NCI-H1417 treated with DMSO at 0.1 percent for 48 hours (cell line): Measurements from ENCODE around the gene RNF151.
A peak's percentile ranks its signal among the peaks of the same experiment; 100 is the strongest.
"Not testable (repeated sequence)": the region's sequence is repeated elsewhere in the genome, so short reads cannot be mapped to it uniquely, and the experiment has no call there.

Source experiments
- DNase-seq: peaks from one replicate; lab custom pipeline; 2025; lab: John Stamatoyannopoulos, UW

RNF151 gene

DNA sequence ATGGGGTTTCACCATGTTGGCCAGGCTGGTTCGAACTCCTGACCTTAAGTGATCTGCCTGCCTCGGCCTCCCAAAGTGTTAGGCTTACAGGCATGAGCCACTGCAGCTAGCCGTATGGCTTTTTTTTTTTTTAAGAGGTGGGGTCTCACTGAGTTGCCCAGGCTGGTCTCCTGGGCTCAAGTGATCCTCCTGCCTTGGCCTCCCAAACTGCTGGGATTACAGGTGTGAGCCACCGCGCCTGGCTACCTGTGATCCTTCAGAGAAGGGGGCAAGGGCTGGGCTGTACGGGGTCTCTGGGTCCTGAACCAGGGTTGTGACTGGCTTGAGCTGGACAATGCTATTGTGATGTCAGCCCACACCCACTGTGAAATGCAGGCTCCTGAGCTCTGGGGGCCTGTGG is at the start of gene RNF151:
RNF151 (plus strand) TSS at position 397 of the 400 bp plus-strand sequence. CDS start 26 bp downstream, outside the sequence.
- no peak for DNase-seq

DNA sequence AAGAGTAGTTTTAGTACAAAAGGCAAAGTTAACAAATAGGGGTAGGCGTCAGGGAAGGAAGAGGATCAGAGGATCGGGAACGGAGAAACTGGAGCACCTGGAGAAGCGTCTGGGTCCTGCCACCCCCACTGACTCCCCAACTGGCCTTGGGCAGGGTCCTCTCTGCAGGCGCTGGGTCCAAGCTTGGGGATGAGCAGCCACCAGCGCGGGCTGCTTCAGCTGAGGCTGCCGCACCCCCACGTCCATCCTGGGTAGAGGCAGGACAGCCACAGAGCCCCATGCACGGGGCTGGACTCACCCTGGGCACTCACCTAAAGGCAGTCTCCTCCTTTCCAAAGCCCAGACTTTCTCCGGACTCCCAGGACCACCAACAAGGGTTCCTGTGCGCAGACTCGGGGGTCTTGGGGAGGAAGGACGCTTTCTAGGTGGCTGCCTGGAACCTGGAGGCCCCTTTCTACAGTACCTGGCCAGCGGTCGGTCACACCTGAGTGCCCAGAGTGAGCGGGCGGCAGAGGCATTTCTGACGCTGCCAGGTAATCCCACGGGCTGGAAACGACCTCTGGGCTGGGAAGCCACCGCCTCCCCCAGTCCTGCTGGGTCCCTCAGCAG is 49.5 kb upstream of the RNF151 start:
- no peak for DNase-seq

- no peak for DNase-seq
Measured at GRCh38 chr16:1917665-1918350, 48.8 kb upstream of the RNF151 start.

GRCh38 chr16:1918351-1919326 is 48.0 kb upstream of the RNF151 start, which contains the start of gene HS3ST6:
Gene HS3ST6, minus strand, starts transcription at chr16:1918415. Its CDS starts 92 bp downstream, at chr16:1918323.
- DNase-seq: no peak

DNA sequence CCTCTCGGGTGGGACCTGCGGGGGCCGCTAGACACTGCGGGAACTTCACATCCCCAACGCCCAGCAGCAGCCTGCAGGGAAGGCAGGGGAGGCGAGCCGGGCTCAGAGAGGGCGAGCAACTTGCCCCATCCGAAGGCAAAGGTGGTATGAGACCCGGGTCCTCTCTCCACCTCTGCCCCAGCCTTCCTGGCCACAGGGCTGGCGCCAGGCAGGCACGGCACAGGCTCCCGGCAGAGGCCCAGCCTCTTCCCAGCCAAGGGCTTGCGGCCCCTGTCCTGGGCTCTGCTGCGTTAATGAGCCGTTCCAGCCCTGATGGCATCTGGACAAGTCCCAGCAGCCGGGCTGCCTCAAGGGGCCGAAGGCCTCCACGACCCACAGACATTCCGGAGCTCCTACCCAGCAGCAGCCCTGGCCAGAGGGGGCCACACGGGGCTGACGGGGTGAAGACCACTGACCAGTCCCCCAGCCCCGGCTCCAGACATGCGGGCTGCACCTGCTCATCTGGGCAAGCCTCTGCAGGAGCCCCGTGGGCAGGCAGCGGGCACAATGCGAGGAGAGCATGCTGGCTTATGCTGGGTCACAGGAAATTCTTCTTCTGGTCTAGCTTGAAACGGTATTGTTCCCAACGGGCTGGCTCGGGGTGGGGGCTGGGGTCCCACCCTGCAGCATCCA is 47.2 kb upstream of the RNF151 start:
- DNase-seq: no peak

- not testable (repeated sequence) for DNase-seq
Measured at GRCh38 chr16:1920122-1920521, 46.5 kb upstream of the RNF151 start.

GRCh38 chr16:1920727-1921171 is 45.9 kb upstream of the RNF151 start:
- DNase-seq: no peak

- no peak for DNase-seq
Measured at GRCh38 chr16:1922357-1922756, 44.3 kb upstream of the RNF151 start.

DNA sequence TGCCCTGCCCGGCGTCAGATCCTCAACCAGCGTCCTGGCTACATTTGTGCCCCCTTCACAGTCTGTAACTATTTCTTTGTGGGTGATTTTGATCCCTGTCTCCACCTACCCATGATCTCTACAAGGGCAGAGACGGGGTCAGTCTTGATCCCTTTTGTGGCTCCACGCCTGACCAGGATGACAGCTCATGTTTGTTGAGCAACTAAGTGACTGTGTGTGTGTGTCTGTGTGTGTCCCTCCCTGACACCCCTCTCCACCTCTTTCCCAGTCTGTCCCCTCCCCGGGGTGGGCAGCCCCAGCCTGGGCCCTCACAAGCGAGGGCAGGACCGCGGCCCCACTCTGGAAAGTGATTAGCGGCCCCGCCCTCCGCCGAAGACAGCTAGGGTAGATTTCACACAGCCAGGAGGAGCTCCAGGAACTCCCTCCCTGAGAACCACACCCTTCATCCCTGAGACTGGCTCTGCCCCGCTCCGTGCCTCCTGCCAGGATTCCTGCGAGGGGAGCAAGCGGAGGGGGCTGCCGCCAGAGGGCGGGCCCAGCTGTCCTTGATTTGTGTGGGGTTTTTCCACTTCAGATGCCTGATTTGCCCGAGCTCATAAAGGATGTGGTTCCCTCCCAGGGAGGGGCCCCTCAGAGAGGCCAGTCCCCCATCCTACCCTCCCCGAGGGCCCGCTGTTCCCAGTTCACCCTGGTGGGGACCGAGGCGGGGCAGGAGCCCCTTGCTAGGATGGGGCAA is 43.2 kb upstream of the RNF151 start:
- no peak for DNase-seq

- no peak for DNase-seq
Measured at GRCh38 chr16:1924095-1924494, 42.6 kb upstream of the RNF151 start.

DNA sequence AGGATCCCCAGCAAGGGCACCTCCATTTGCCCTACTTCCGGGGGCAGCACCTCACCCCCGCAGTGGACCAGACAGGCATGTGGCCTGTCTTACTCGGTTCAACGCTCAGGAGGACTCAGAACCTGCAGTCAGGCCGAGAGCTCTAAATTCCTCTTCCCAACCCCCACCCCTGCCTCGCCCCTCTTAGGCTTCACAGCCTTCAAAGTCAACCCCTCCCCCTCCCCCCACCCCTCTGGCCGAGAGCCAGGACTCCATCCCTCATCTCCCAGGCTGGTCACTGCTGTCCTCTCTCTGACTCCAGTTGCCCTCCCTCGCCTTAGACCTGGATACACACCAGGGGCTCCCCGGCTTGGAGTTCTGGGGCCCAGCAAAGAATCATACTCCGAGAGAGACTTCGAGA is 40.4 kb upstream of the RNF151 start:
- no peak for DNase-seq

DNA sequence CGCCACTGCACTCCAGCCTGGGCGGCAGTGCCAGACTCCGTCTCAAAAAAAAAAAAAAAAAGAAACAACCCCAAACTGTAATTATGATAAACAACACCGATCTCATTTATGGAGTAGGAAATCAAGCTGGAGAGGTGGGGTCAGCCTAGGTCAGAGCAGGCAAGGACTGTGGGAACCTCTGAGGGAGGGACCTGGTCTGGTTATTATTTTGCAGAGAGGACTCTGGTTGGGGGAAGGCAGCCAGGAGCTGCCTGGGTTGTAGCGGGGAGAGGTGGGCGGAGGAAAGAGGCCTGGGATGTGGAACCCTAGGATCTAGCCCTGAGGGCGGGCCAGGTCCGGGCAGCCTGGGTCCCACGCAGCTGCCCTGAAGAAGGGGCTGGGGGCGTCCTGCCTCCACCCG is 37.6 kb upstream of the RNF151 start:
- DNase-seq: peak; percentile 18

GRCh38 chr16:1929578-1930337 is 36.9 kb upstream of the RNF151 start:
- peak; percentile 43 for DNase-seq

DNA sequence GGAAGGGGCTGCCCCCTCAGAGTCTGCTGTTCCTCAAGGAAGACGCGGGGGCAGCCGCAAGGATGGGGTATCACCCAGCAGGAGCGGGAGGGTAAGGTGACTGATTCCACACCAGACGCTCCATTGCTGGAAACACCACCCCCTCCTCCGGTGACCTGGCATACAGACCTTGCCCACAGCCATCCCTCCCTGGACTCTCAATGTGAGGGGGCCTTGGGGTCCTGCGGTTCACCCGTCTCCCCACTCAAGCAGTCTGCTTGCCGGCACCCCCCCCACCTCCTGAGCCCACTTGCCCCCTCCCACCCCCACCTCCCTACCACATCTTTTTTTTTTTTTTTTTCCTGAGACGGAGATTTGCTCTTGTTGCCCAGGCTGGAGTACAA is 36.3 kb upstream of the RNF151 start:
- DNase-seq: no peak

DNA sequence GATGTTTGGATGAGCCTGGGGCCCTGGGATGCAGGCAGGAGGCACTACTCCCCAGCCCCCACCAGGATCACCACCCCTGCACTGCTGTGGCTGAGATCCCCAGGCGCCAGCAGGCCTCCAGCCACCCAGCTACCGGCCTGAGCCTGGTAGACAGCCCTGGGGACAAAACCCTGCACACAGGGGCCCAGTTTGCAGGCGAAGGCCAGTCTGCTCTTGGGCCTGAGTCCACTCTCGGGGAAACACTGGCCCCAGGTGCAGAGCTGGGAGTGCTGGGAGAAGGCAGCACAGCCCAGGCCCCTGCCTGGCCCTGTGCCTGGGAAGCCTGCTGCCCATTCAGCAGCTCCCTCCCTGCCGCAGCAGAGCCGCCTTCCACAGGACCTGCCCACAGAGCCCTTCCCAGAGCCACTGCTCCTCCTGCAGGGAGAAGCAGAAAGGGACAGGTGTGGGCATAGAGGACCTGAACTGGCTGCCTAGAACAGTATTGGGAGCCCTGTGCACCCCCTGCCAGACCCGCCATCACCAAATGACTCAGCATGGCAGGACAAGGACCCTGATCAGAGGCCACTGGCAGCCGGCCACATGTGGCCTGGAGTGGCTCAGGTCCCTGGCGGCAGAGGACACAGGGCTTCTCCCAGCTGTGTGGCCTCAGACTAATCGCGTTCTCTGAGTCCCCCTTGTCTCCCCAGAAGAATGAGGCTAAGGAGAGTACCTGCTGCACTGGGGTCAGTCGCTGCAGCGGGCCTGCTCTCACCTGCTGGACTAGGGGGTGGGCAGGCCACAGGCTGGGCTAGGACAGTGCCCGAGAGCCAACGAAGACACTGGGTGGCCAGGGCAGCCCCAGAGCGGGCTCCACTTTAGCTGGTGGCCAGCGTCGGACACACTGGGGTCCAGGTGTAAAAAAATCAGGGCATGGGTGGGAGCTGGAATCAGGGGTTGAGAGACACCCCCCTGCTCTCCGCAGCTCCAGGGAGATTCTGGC is 34.3 kb upstream of the RNF151 start:
- no peak for DNase-seq

- DNase-seq: no peak
Measured at GRCh38 chr16:1933097-1933661, 33.5 kb upstream of the RNF151 start.

- no peak for DNase-seq
Measured at GRCh38 chr16:1936945-1937479, 29.6 kb upstream of the RNF151 start.

GRCh38 chr16:1938316-1938715 is 28.3 kb upstream of the RNF151 start:
- no peak for DNase-seq

DNA sequence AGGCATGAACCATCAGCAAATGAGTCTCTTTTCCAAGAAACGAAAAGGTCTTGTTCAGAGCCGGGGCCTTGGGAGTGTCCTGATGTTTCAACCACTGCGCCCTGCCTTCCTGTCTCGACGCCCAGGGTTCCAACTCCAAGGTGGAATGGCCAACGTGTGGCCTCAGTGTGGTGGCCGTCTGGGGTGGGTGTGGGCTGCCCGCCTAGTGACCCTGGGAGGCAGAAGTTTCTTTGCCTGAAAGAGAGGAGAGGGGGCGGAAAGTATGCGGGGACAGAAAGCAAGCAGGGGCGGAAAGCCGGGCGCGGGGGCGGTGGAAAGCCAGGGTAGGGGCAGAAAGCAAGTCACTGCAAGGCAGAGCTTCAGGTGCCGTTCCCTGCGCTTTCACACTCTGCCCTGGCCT is 27.7 kb upstream of the RNF151 start:
- DNase-seq: no peak
